Right lobe of liver (tissue), 6 donors: ENCODE data around the gene RALY. TPM values are rescaled to one million over a fixed set of nuclear protein-coding genes. Genes with fewer than 3 reads are reported as not detected.

Experiments
- ATAC-seq, 4 donors: fragments of 200-7000 bp; cut with Tn5 transposase; one replicate each; pipeline ENCODE4 v1.9.1; 2020; ENCODE audit warnings: mild to moderate bottlenecking in 4 of 4, moderate library complexity in 4 of 4
- DNase-seq, 3 donors: peaks; one replicate each; pipeline ENCODE4 v3.0.0-alpha.2; 2020
- H3K27ac ChIP-seq, 3 donors: fragments of 200-600 bp; one replicate each; pipeline ENCODE4 v1.8.0; 2022
- H3K27me3 ChIP-seq, 2 donors: fragments of 200-600 bp; one replicate each; pipeline ENCODE4 v1.8.0; 2022
- H3K36me3 ChIP-seq, 4 donors: fragments of 200-600 bp; sonication (generic) in 1 of 4; one replicate each; pipeline versions ENCODE4 v1.5.1 to v1.8.0; 2017 to 2022; ENCODE audit warnings: control low read depth in 1 of 4
- H3K4me1 ChIP-seq, 4 donors: fragments of 200-600 bp; sonication (generic) in 1 of 4; one replicate each; pipeline versions ENCODE4 v1.5.1 to v1.8.0; 2017 to 2022; ENCODE audit warnings: control low read depth in 1 of 4
- H3K4me3 ChIP-seq, 3 donors: fragments of 200-600 bp; one replicate each; pipeline ENCODE4 v1.8.0; 2022
- H3K9me3 ChIP-seq, 4 donors: fragments of 200-600 bp; sonication (generic) in 1 of 4; one replicate each; pipeline versions ENCODE4 v1.5.1 to v1.8.0; 2017 to 2022; ENCODE audit warnings: control low read depth in 1 of 4
- CTCF ChIP-seq, 4 donors: fragments of 200-600 bp in 3 of 4; fragments of 450-650 bp in 1 of 4; IDR thresholded peaks; one replicate each; pipeline versions ENCODE4 v1.5.1 to v1.8.0; 2016 to 2022; ENCODE audit warnings: antibody characterized with exemption in 4 of 4, mild to moderate bottlenecking in 2 of 4
- POLR2A ChIP-seq: fragments of 450-650 bp; IDR thresholded peaks from one replicate; pipeline ENCODE4 v1.6.1; 2017; ENCODE audit warnings: antibody characterized with exemption, mild to moderate bottlenecking
- WGBS: methylation state at CpG from one replicate; pipeline ENCODE4 v1.1.6; 2018; ENCODE audit warnings: low coverage, low lambda C conversion rate; ENCODE audit not compliant: insufficient coverage; ENCODE audit errors: missing lambda C conversion rate; 5-methylcytosine and 5-hydroxymethylcytosine counted together
- intact Hi-C, 2 donors: fragments of 100-400 bp; cut with DNase I; formaldehyde crosslinking; loops; one replicate each; pipeline versions ENCODE4 v1.11.2 to v1.14.1; 2022
- total RNA-seq, 6 experiments: library from RNA; depleted of rRNA in 2 of 6; stranded (reverse); fragments of >200 nt in 2 of 6; fragmentation: NEBNext Ultra II Directional in 3 of 6; extraction: Animal tissue kit (Norgen Biotek cat#: 25700) in 3 of 6; gene quantifications; one replicate each; pipeline versions ENCODE4 v1.1.0 to v1.2.4, GENCODE V29; 2016 to 2023
- donor health status: DM: no; HTN: yes; CAD: no.
- donor health status: DM: no; HTN: no; CAD: no.
- donor health status: DM: no; HTN: no; CAD: no.
- donor health status: DM: no; HTN: yes; CAD: no.
- donor health status: DM: no; HTN: yes; CAD: no.

The RALY gene
- total RNA-seq, 6 experiments from 2014 or later: 24.8 to 42.1 (median 33.4) TPM

DNA sequence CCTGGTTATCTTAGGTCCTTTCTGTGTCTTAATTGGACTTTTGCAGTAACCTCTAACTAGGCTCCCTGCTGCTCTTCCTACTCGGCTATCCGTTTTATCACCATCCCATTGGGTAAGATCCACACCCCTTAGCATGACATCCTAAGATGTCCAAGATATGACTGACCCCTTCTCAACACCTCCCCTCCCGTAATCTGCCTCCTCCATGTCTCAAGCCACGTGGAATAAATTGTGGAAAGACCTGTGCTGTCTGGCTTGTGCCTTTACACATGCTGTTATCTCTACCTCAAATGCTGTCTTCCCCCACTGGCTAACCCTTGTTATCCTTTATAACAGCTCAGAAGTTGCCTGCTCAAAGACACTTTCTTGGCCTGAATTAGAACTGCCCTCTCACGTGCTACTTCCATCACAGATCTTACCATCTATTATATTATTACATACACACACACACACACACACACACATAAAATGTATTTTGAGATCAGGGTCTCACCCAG, 91.9 kb downstream of the RALY start:
- Histone ChIP-seq H3K4me1 (no peaks in the 10 kb centered on the region), H3K9me3 (no peaks in the 10 kb centered on the region), H3K27ac (no peak overlapping the region), H3K27me3 (no peaks in the 10 kb centered on the region), H3K4me3 (no peak overlapping the region), H3K36me3 (peaks cover 0 to 37% (median 18%) of the 10 kb centered on the region in 4 donors)
- TF ChIP-seq POLR2A (no peak), CTCF (IDR thresholded peaks at IDR 0.05) (no peak)
- ATAC-seq (no peak), DNase-seq (no peak)
- intact Hi-C loops: no loop called here
- 93% methylated on average over 3 of the region's 5 CpGs for WGBS

- WGBS: 87% methylated on average over 11 of the region's 15 CpGs
- ATAC-seq: no peak
- H3K36me3 ChIP-seq: peaks cover 5 to 65% (median 39%) of the 10 kb centered on the region in 4 donors
These were observed 94.8 kb downstream of the RALY start for GRCh38 chr20:34088305-34089174.

DNA sequence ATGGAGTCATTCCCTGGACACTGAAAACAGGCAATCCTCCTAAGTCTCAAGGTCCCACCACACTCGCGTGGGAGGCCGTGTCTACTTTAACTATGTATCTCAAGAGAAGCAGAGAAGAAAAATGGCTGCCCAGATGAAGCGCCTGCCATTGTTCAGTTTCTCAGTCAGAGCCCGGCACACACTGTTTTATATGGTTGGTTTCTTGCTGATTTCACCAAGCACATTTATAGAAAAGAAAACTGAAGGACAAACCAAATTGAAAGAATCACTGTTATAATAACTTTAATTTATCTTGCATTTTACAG, 95.4 kb downstream of the RALY start:
- no peak for ATAC-seq
- H3K36me3 ChIP-seq: peaks cover 5 to 71% (median 42%) of the 10 kb centered on the region in 4 donors
- no peak overlapping the region for H3K4me3 ChIP-seq
- 79% methylated on average over 3 of the region's 5 CpGs for WGBS
- H3K27ac ChIP-seq: no peak overlapping the region
- H3K27me3 ChIP-seq: no peaks in the 10 kb centered on the region
- H3K9me3 ChIP-seq: no peaks in the 10 kb centered on the region
- no peak for DNase-seq
- H3K4me1 ChIP-seq: no peaks in the 10 kb centered on the region
- intact Hi-C loops: no loop called here
- TF ChIP-seq POLR2A (no peak), CTCF (IDR thresholded peaks at IDR 0.05) (no peak)

More at GRCh38 chr20:34088305-34089174, 94.8 kb downstream of the RALY start:
- Histone ChIP-seq H3K27ac (no peak overlapping the region), H3K9me3 (no peaks in the 10 kb centered on the region), H3K27me3 (no peaks in the 10 kb centered on the region), H3K4me1 (no peaks in the 10 kb centered on the region), H3K4me3 (no peak overlapping the region)
- intact Hi-C loops: no loop called here
- no peak for DNase-seq
- no peak for TF ChIP-seq POLR2A
- no peak for TF ChIP-seq CTCF (IDR thresholded peaks at IDR 0.05)

DNA sequence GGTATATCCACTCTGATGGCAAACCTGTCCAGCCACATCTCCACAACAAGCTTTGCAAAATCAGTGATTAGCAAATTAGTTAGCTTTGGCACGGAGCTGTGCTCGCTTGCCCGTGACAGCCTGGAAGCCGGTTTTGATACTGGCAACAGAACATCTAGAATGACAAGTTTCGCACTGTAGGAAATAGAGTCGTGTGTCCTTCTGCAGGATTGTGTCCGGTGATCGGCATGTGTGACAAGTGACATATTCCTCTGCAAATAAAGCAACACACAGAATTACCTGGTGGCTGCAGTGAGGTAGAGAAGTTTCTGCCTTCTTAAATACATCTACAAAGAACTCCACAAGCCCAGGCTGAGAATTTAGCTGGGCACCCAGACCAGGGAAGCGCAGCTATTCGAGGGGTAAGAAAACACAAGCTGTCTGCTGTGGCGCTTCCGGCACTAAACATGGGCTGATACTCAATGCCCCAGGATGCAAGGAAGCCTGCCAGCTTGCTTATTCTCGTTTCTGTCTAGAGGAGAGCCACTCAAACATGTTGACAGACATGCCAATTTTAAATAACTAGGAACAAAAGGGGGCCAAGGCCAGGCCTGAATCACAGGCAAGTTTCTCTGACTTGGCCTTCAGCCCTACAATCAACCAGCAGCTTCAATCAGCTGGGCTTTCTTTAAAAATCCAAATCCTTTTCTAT, 96.1 kb downstream of the RALY start:
- no peak for ATAC-seq

More for the DNA sequence above, 96.1 kb downstream of the RALY start:
- Histone ChIP-seq H3K27me3 (no peaks in the 10 kb centered on the region), H3K9me3 (no peaks in the 10 kb centered on the region), H3K4me3 (no peak overlapping the region), H3K27ac (no peak overlapping the region), H3K4me1 (no peaks in the 10 kb centered on the region), H3K36me3 (peaks cover 5 to 78% (median 46%) of the 10 kb centered on the region in 4 donors)
- WGBS: 64% methylated on average over 7 of the region's 13 CpGs
- intact Hi-C loops: no loop called here
- DNase-seq: no peak
- TF ChIP-seq POLR2A: no peak
- TF ChIP-seq CTCF (IDR thresholded peaks at IDR 0.05): no peak
